ENCODE data around the gene PGLYRP3.
"Not testable (repeated sequence)": the region's sequence is repeated elsewhere in the genome, so short reads cannot be mapped to it uniquely, and the experiment has no call there.

Gene PGLYRP3

GRCh38 chr1:153348511-153349362 is 36.0 kb upstream of the PGLYRP3 start, which contains the start of gene PGLYRP4:
TSS of gene PGLYRP4 (minus strand) at chr1:153348841. CDS start at chr1:153347932, 909 bp downstream.
- DNase-seq (ENCODE audit: low read depth in 3 of 3), result no peak

- no peak for DNase-seq (ENCODE audit: low read depth in 3 of 3)
These were observed 35.1 kb upstream of the PGLYRP3 start for GRCh38 chr1:153347856-153348255.

- DNase-seq (ENCODE audit: low read depth in 3 of 3), result not testable (repeated sequence)
These were observed 34.3 kb upstream of the PGLYRP3 start for GRCh38 chr1:153347049-153347448.

GRCh38 chr1:153346077-153346723 is 33.4 kb upstream of the PGLYRP3 start:
- DNase-seq (ENCODE audit: low read depth in 3 of 3), result no peak

GRCh38 chr1:153345187-153346076 is 32.7 kb upstream of the PGLYRP3 start:
- DNase-seq (ENCODE audit: low read depth in 3 of 3), result no peak

- no peak for DNase-seq (ENCODE audit: low read depth in 3 of 3)
These were observed 31.9 kb upstream of the PGLYRP3 start for GRCh38 chr1:153344718-153345025.

GRCh38 chr1:153343811-153344717 is 31.3 kb upstream of the PGLYRP3 start:
- no peak for DNase-seq (ENCODE audit: low read depth in 3 of 3)

- DNase-seq (ENCODE audit: low read depth in 3 of 3), result no peak
These were observed 30.4 kb upstream of the PGLYRP3 start for GRCh38 chr1:153343040-153343681.

GRCh38 chr1:153342178-153342577 is 29.4 kb upstream of the PGLYRP3 start:
- DNase-seq (ENCODE audit: low read depth in 3 of 3), result no peak

GRCh38 chr1:153341431-153341934 is 28.7 kb upstream of the PGLYRP3 start:
- DNase-seq (ENCODE audit: low read depth in 3 of 3), result no peak

GRCh38 chr1:153340356-153340755 is 27.6 kb upstream of the PGLYRP3 start:
- DNase-seq (ENCODE audit: low read depth in 3 of 3), result no peak

- no peak for DNase-seq (ENCODE audit: low read depth in 3 of 3)
These were observed 27.1 kb upstream of the PGLYRP3 start for GRCh38 chr1:153339802-153340201.

GRCh38 chr1:153337980-153338853 is 25.5 kb upstream of the PGLYRP3 start:
- no peak for DNase-seq (ENCODE audit: low read depth in 3 of 3)

- DNase-seq (ENCODE audit: low read depth in 3 of 3), result no peak
These were observed 23.9 kb upstream of the PGLYRP3 start for GRCh38 chr1:153336650-153337049.

GRCh38 chr1:153333902-153334301 is 21.1 kb upstream of the PGLYRP3 start:
- DNase-seq (ENCODE audit: low read depth in 3 of 3), result no peak

GRCh38 chr1:153324912-153325311 is 12.2 kb upstream of the PGLYRP3 start:
- DNase-seq (ENCODE audit: low read depth in 3 of 3), result no peak

- DNase-seq (ENCODE audit: low read depth in 3 of 3), result no peak
These were observed 9.8 kb upstream of the PGLYRP3 start for GRCh38 chr1:153322568-153322967.

GRCh38 chr1:153318145-153318544 is 5.4 kb upstream of the PGLYRP3 start:
- DNase-seq (ENCODE audit: low read depth in 3 of 3), result not testable (repeated sequence)

GRCh38 chr1:153316013-153316412 is 3.3 kb upstream of the PGLYRP3 start:
- not testable (repeated sequence) for DNase-seq (ENCODE audit: low read depth in 3 of 3)

Data from stimulated activated CD4-positive, alpha-beta T cell treated with anti-CD3 and anti-CD28 coated beads, TNF-alpha, amount 100 ng/mL, for 4 hours (primary cell).